ENCODE results near the gene CSTF1.
"Not testable (repeated sequence)": the region's sequence is repeated elsewhere in the genome, so short reads cannot be mapped to it uniquely, and the experiment has no call there.

CSTF1 gene

DNA sequence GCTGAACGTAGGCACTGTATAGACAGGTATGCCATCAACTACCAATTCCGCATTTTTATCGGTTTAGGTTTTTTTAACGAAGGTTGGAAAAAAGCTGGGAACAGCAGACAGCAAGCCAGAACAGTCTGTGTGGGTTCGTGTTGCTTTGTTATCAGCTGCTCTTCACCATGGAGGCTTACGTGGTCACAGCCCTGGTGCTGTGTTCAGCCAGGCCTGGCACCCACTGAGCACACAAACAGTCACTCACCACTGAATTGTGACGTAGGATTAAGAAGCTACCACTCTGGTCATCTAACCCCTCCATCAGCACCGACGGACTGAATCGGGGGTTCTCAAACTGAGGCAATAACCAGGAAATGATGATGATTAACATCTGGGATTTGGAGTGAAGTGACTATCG is 20.5 kb upstream of the CSTF1 start:
- no peak for DNase-seq

DNA sequence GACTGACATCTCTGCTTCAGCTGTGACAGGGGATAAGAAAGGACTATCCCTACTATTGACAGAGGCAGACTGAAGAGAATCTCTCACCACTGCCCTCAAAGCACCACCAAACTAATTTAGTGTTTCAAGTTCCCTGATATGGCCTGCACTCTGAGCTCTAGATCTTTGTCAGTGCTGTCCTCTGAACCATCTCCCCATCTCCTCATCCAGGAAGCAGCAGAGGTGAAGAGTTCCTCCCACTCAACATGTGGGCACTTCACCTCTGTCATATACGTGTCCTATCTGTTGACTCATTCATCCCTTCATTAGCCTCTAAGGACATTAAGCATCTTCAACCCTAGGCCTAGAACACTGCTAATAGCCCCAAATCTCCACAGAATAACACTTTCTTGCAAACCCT is 19.6 kb upstream of the CSTF1 start:
- no peak for DNase-seq

DNA sequence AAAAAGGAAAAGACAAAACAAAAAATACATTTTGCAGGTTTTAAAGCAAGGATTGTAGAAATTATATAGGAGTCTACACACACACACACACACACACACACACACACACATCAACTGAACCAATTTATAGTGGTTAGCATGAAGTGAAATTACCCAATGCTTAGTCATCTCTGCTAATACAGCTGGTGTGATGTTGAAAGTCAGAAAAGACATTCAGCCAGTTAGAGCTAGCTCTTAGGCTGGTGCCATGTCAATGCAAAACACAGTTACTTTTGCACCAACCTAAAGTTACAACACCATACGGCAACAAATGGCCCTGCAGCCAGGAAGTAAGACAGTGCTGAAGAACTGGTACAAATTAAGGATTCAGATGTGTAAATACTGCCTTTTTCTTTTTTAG is 18.5 kb upstream of the CSTF1 start:
- DNase-seq = no peak

DNA sequence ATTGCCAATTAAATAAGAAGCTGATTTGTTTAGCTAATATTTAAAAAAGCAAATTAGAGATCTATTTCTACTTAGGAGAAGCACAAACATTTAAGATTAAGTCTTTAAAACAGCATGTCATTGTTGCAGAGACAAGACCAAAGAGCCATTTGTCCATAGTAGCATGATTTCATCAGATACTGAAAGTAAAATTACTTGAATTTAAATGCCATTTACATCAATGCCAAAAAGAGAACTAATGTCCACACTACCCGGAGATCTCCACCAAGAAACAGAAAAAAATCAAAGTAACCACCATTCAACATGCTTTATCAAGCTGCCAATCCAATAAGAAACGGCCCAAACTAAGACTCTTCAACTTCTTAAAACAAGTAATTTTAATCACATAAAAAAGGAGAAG is 16.1 kb upstream of the CSTF1 start:
- no peak for DNase-seq

DNA sequence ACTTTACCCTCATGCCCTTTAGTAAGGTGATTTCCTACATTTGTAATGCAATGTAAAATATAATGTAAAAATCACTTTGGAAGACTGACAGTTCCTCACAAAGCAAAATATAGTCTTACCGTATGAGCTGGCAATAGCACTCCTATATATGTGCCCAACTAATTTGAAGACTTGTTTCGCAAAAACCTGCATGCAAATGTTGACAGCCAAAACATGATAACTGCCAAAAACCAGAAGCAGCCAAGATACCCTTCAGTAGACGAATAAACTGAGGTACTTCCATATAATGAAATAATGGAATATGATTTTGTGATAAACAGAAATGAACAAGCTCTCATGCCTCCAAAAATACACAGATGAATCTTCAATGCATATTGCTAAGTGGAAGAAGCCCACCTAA is 14.1 kb upstream of the CSTF1 start:
- DNase-seq = no peak

DNA sequence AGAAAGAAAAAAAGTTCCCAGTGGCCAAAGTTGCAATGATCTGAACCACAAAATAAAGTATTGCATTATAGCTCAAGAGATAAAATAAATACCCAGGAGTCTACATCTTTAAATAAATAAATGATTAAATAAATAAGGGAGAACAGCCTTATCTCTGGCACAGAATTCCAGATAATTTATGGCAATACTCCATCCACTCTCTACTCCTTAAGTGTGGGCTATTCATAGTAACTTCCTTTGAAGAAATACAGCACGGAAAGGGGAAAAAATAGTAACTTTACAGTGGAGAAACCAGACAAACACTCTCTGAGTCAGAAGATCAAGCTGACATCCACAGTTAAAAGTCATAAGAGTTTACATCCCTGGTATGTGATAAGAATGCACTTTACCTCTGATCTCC is 12.1 kb upstream of the CSTF1 start:
- no peak for DNase-seq

DNA sequence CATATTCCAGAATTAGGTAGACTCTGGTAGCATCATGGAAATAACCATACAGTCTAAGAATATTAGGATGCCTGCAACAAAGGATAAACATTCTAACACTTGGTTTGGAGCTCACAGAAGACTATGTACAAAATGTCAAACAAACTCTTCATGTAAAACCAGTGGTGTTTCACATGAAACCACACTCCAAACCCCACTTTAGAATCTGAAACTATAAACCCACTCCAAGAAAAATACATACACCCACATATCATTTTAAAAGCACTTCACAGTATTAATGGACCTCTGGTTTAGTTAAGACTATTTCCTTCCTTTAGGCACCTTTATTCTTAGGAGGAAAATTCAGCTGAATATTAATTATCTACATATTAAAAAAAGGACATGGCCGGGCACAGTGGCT is 10.9 kb upstream of the CSTF1 start:
- DNase-seq = no peak

DNA sequence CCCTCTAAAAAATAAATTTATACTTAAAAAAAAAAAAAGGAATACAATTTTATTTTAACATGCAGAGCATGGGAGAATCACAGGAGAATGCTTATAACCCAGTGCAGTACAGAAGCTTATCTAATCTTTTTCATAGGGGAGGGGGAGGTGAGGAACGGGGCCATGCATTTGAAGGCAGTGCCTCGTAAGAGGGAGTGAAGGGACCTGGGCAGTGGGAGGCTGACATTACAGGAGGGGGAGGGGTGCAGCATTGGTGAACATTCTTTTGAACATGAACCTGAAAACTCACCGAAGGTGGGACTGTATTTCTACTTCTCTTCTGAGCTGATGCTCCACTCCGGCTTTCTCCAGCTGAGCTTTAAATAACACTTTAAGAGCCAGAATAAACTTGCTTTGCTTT is 9.7 kb upstream of the CSTF1 start:
- DNase-seq = no peak

DNA sequence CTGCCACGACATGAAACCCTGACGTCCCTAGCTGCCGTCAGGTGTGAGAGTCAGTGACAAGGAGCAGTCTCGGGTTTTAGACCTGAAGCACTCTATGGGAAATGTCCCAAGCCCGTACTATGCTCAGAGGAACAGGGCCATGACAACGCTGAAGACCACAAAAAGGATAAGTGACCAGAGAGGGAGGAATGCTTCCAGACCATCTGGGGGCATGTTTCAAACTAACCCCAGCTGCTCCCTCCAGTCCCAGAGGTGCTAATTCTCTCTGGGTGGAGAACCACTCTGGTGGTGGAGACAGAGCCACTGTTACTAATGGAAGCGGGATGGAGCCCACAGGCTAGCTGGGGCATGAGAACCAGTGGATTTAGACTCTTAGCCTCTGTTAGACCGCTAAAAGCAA is 9.1 kb upstream of the CSTF1 start:
- no peak for DNase-seq

DNA sequence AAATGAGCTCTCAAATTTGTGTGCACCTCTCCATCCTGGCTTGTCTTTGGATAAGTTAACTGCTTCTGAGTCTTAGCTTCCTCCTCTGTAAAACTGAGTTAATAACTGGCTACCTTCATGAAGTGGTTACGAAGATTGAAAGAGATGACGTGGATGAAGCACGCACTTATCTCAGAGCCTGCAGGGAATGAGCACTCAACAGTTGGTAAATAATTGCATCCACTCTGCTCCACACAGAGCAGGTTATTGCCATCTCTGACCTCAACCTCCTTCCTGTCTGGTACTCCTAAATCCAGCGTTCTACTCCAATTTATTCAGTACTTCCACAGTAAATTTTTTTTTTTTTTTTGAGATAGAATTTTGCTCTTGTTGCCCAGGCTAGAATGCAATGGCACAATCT is 7.3 kb upstream of the CSTF1 start:
- DNase-seq = no peak

DNA sequence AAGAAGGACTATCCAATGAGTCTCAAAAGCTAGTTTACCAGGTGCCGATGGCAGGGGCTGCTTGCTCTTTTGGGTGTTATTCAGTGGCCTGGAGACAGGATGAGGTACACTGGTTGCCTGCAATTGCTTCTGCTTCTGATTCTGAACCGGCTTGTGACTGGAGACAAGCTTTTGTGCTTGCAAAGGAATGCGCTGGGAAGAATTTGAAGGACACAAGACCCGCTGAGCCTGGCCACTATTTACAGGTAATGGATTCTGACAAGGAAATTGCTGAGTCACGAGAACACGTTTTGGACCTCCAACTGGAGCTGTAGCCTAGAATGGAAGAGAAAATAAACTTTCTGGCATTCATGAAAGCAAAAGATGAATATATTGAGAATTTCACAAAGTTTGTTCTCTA is 6.2 kb upstream of the CSTF1 start:
- DNase-seq = no peak

DNA sequence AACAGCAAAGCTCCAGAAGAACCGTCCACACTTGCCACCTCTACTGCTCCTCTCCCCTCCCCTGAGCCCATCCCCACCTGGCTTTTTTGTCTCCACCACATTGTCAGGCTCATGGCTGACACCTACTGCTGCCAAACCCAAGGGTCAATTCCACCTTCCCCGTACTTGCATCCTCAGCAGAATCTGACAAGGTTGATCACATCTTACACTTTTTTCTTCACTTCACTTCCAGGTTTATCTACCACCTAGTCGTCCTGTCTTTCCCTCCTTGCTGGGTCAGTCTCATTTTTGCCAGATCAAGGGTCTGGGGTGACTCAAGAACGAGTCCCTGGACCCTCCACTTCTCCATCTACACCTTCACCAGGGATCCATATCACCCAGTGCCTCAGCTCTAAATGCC is 3.6 kb upstream of the CSTF1 start:
- no peak for DNase-seq

DNA sequence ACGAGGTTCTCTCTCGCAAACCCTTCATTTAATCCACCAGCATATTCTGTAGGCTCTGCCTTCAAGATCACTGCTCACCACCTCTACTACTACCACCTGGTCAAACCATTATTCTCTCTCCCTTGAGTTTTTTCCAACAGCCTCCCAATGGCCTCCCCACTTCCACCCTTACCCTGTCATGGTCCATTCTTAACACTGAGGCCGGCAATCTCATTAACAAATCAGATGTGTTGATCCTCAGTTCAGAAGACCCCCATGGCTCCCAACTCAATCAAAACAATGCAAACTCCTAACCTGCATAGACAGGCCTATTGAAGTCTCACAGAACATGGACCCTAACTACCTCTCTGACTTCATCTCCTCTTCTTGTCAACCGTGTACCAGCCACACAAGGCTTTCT is 2.6 kb upstream of the CSTF1 start:
- no peak for DNase-seq

DNA sequence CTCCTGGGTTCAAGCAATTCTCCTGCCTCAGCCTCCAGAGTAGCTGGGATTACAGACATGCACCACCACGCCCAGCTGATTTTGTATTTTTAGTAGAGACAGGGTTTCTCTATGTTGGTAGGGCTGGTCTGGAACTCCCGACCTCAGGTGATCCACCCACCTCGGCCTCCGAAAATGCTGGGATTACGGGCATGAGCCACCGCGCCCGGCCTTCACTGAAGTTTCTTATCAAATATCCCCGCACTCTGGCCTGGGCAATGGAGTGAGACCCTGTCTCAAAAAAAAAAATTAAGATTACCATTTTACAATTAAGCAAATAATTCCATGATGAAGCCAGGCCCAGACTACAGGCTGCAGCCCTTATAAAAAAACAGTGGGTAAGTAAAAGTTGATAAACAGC is 2.0 kb upstream of the CSTF1 start:
- DNase-seq = not testable (repeated sequence)

DNA sequence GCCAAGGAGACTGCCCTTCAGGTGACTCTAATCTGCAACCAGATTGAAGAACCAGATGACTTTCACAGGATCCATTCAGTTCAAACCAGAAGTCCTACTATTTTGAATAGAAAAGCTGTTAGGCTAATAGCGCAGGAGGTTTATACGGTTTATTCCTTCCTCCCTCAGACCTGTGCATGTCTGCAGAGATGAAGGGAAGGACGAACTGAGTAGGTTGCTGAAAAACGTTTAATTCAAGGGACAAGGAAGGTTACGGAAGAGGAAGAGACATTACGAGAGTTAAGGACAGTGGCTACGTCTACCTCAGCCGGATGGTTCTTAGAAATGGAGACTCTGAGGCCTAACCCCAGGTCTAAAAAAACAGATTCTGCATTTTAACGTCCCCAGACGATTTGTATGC is 1.4 kb upstream of the CSTF1 start:
- no peak for DNase-seq

DNA sequence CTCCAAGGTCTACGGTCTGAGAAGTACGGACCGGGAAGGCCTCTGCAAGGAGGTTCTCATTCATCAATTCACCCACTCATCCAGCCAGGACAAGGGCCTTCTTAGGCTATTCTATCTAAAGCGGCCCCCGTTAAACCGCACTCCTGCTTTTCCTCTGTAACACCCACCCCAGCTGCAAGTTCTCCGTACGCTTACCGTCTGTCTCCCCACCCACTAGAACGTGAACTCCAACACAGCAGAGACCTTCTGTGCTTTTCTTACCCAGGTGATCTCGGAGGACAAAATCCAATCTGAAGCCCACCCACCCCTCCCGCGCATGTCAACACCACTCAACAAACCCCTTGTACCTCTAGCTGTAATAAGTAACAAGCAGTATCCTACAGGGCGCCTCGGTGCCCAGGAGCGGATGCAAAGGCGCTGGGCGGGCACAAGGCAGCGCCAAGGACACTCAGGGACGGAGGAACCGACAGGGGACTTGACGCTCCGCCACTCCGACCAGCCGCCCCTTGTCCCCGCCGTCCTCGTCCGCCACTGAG is 781 bp upstream of the CSTF1 start:
- no peak for DNase-seq

DNA sequence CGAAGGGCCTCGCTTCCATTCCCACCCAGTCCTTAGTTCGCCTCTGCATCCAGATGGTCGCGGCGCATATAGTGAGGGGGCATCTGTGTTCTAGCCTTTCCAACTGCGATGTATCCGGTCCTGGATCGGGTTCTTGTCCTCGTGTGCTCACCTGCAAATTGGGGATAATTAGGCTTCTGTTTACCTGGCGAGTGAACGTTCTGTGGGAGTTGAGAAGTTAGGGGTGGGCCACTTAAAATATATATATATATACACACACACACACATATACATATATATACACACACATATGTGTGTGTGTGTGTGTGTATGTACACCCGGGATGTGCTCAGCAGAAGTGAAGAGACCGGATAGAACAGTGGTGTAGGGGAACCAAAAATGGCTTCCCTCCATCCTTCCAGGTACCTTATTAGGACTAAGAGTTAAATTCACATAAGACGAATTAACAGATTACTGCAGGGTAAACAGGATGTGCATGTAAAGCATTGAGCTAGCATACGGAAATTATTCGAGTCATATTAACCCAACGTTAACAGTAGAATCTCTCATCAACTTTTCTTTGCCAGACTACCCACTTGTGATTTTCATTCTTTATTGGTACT is 537 bp downstream of the CSTF1 start:
- DNase-seq = no peak

DNA sequence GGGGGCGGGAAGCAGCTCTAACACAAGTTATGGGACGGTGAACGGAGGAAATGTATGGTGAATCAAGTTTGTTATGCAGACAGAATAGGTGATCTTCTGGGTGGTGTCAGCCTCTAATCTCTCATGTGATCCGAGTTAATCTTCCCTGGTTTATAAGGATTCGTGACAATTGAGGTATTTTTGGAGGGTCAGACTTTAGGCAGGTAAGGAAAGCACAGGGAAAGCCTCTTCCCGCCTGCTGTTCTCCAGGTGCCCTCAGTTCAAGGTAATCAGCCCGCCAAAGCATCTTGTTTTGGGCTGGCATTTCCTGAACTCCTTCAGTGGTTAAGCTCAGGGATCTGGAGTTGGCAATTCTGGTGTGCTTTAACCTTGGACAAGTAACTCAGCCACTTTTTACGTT is 1.2 kb downstream of the CSTF1 start:
- DNase-seq = no peak

DNA sequence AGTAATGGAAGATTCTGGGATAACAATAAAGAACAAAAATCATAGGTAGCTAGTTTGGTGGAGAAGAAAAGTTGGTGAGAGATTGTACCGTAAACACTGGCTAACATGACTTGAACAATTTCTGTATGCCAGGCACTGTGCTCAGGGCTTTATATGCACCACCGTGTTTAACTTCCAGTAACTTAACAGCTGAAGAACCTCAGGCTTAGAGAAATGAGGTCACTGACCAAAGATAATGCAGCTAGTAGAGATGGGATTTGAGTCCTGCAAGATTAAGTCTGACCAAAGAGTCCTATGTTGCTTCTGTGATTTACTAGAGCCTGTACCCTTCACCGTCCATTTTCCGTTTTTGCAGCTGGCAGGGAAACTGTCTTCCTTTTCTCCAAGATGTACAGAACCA is 2.7 kb downstream of the CSTF1 start:
- DNase-seq = no peak

DNA sequence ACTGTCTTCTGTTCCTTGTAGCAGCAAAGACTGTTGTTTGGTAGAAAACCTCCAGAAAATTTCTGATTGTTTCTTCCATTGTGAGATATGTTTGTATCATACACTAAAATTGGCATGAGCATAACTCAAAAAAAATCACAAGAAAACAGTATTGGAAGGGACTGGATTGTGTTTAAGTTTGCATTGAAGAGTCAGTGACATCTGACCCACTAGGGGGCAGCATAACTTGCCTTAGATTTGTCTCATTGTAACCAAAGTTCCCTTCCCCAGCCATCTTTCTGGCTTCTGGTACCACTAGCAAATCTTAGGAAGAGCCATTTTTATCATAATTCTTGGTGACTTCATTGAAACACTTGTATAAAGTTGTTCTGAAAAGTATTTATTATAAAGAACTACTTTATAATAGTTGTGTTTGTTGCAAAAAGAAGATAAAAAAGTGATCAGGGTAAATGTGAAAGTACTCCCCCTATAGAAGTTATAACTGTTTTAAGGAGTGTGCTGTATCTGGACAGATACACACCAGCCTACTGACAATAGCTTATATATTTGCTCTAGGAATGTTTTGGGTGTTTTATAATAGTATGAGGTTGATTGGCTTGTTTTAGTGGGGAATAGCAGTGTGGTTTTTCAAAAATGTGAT is 7.7 kb downstream of the CSTF1 start:
- peak; percentile 63 to 74 for DNase-seq

DNA sequence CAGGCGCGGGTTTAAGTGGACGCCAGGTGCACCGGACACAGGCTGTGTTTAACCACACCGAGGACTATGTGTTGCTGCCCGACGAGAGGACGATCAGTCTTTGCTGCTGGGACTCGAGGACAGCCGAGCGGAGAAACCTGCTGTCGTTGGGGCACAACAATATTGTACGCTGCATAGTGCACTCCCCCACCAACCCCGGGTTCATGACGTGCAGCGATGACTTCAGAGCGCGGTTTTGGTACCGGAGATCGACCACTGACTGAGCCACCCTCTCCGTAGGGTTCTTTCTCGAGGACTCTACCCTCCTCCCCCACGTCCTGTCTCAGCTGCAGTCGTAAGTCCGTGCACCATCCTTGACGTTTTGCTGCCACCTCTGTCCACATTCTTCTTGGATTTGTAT is 11.0 kb downstream of the CSTF1 start:
- DNase-seq = no peak

DNA sequence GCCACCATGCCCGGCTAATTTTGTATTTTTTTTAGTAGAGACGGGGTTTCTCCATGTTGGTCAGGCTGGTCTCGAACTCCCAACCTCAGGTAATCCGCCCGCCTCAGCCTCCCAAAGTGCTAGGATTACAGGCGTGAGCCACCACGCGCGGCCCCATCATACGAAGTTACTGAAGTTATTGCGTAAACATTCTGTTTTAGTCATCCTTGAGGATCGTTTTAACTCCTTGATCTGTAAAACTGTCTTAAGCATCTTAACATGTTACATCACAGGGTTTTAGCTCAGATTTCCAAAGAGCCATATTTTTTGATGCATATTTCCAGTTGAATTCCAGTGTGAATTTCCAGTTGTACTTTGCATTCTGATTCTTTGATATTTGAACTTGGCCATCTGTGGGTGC is 12.9 kb downstream of the CSTF1 start:
- not testable (repeated sequence) for DNase-seq

DNA sequence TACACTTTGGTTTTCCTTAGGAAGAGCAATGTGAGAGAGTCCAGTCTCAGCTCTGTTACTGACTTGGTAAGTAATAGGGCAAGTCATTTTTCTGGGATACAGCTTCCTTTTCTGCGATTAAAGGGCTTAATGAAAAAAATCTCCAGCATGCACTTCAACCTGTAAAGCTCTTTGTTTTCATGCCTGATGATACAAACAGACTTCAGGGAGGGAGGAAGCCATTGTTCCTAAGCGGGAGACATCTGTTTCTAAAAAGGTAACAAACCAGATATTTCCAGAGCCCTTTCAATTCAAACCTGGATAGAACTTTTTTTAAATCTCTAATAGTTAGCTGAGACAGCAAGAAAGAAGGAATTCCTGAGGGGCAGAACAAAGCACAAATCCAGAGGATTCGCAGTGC is 14.5 kb downstream of the CSTF1 start:
- no peak for DNase-seq

DNA sequence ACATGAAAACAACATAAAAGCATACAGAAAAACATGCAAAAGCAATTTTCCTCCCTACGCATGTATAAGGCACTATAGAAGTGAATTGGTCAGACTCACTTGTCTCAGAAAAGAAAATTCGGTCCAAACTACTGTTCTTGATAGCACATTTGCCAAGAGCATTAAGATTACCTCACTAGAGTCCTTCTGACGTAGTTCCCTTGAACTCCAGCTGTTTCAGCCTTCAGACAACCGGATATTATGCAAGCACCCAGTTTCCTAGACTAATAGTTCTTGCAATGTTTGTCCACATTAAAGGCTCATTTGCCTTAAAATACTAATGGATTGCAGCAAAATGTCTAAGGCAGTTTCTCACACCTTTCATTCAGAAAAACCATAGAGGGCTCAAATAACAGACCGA is 17.1 kb downstream of the CSTF1 start:
- no peak for DNase-seq

DNA sequence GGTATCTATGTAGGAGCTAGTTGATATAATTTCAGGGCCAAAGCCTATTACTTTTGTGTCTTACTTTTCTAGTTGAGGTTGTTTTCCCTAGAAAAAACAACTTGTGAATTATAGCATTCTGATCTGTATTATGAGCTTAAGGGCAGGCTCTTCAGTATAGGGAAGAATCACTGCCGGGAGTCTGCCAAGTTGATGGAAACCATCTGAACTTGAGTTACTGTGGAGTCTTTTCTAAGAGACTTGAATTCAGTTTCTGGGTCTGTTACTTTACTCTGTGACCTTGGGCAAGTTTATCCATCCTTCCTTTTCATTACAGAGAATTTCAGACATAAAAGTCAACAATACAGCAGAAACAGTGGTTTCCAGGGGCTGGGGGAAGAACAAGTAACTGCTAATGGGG is 17.5 kb downstream of the CSTF1 start:
- no peak for DNase-seq

All from activated CD4-positive, alpha-beta T cell treated with anti-CD3 and anti-CD28 coated beads for 4 hours (primary cell).